Liver (tissue), 9 donors: ENCODE data around the gene GNB5. TPM values are rescaled to one million over a fixed set of nuclear protein-coding genes. Genes with fewer than 3 reads are reported as not detected.

ENCODE experiments used
- DNase-seq: peaks from one replicate; pipeline ENCODE4 v3.0.0-alpha.2; 2017; ENCODE audit warnings: low spot score
- H3K27ac ChIP-seq, 2 donors: one replicate each; pipeline ENCODE4 v1.7.0; 2013; ENCODE audit warnings: inconsistent platforms in 2 of 2, low read length in 2 of 2, control low read depth in 1 of 2, low read depth in 1 of 2, mild to moderate bottlenecking in 1 of 2
- H3K27me3 ChIP-seq, 4 donors: one replicate each; pipeline versions ENCODE4 v1.6.1 to v1.7.0; 2013; ENCODE audit warnings: low read length in 3 of 4, inconsistent platforms in 1 of 4, mild to moderate bottlenecking in 1 of 4, moderate library complexity in 1 of 4; ENCODE audit not compliant: control insufficient read depth in 4 of 4, insufficient read depth in 4 of 4
- H3K36me3 ChIP-seq, 4 donors: one replicate each; pipeline versions ENCODE4 v1.6.1 to v1.7.0; 2013; ENCODE audit warnings: low read length in 3 of 4, mild to moderate bottlenecking in 3 of 4, low read depth in 1 of 4, moderate library complexity in 1 of 4; ENCODE audit not compliant: control insufficient read depth in 4 of 4, insufficient read depth in 3 of 4
- H3K4me1 ChIP-seq, 4 donors: one replicate each; pipeline versions ENCODE4 v1.6.1 to v1.7.0; 2013; ENCODE audit warnings: low read length in 3 of 4, mild to moderate bottlenecking in 3 of 4, moderate library complexity in 1 of 4; ENCODE audit not compliant: control insufficient read depth in 4 of 4, insufficient read depth in 4 of 4
- H3K4me3 ChIP-seq, 3 donors: one replicate each; pipeline versions ENCODE4 v1.6.1 to v1.7.0; 2013; ENCODE audit warnings: low read length in 3 of 3, control low read depth in 1 of 3, low read depth in 1 of 3, mild to moderate bottlenecking in 1 of 3
- H3K9ac ChIP-seq, 2 donors: one replicate each; pipeline ENCODE4 v1.7.0; 2013; ENCODE audit warnings: low read length in 2 of 2, mild to moderate bottlenecking in 2 of 2, moderate library complexity in 2 of 2, control low read depth in 1 of 2, low read depth in 1 of 2
- H3K9me3 ChIP-seq, 4 donors: one replicate each; pipeline versions ENCODE4 v1.6.1 to v1.7.0; 2013; ENCODE audit warnings: low read length in 3 of 4; ENCODE audit not compliant: control insufficient read depth in 4 of 4
- EGR1 ChIP-seq, 2 donors: IDR thresholded peaks; 2 replicates each; pipeline ENCODE4 v1.6.1; 2016 to 2018; ENCODE audit warnings: antibody characterized with exemption in 2 of 2, low read depth in 2 of 2
- FOXA1 ChIP-seq: IDR thresholded peaks from 2 replicates; pipeline ENCODE4 v1.6.1; 2016; ENCODE audit warnings: antibody characterized with exemption
- FOXA2 ChIP-seq: IDR thresholded peaks from 2 replicates; pipeline ENCODE4 v1.6.1; 2016; ENCODE audit warnings: antibody characterized with exemption
- GABPA ChIP-seq, 2 donors: IDR thresholded peaks in 1 of 2; conservative IDR thresholded peaks in 1 of 2; 2 replicates each; pipeline ENCODE4 v1.6.1; 2016; ENCODE audit warnings: antibody characterized with exemption in 2 of 2, mild to moderate bottlenecking in 1 of 2, moderate library complexity in 1 of 2
- HNF4A ChIP-seq, 2 donors: conservative IDR thresholded peaks; 2 replicates each; pipeline ENCODE4 v1.6.1; 2016; ENCODE audit warnings: antibody characterized with exemption in 2 of 2, mild to moderate bottlenecking in 2 of 2
- HNF4G ChIP-seq: IDR thresholded peaks from 2 replicates; pipeline ENCODE4 v1.6.1; 2016; ENCODE audit warnings: antibody characterized with exemption
- JUND ChIP-seq, 2 donors: IDR thresholded peaks; 2 replicates each; pipeline ENCODE4 v1.6.1; 2016; ENCODE audit warnings: antibody characterized with exemption in 2 of 2
- RAD21 ChIP-seq, 2 donors: IDR thresholded peaks; 2 replicates each; pipeline ENCODE4 v1.6.1; 2016; ENCODE audit warnings: antibody characterized with exemption in 2 of 2, mild to moderate bottlenecking in 2 of 2
- RXRA ChIP-seq, 2 donors: IDR thresholded peaks; 2 replicates each; pipeline ENCODE4 v1.6.1; 2017 to 2018; ENCODE audit warnings: antibody characterized with exemption in 2 of 2, mild to moderate bottlenecking in 1 of 2
- SP1 ChIP-seq: IDR thresholded peaks from 2 replicates; pipeline ENCODE4 v1.6.1; 2018; ENCODE audit warnings: antibody characterized with exemption, mild to moderate bottlenecking
- TAF1 ChIP-seq: conservative IDR thresholded peaks from 2 replicates; pipeline ENCODE4 v1.6.1; 2016; ENCODE audit warnings: antibody characterized with exemption, mild to moderate bottlenecking
- YY1 ChIP-seq: IDR thresholded peaks from 2 replicates; pipeline ENCODE4 v1.6.1; 2016; ENCODE audit warnings: antibody characterized with exemption, mild to moderate bottlenecking
- WGBS: extraction: QIAGEN DNeasy Blood & Tissue Kit; methylation state at CpG from one replicate; pipeline ENCODE4 v1.1.7; 2013; 5-methylcytosine and 5-hydroxymethylcytosine counted together
- polyA plus RNA-seq, 2 donors: library from polyadenylated mRNA; stranded (reverse) in 1 of 2; unstranded in 1 of 2; fragments of 200-250 nt in 1 of 2; fragments of >200 nt in 1 of 2; fragmentation: Nextera tagmentation in 1 of 2; extraction: Ambion mirVana in 1 of 2; gene quantifications; one replicate each; pipeline versions ENCODE4 v1.2.1 to v1.2.3, GENCODE V29; 2013 to 2015
- total RNA-seq, 2 donors: library from RNA; depleted of rRNA; stranded (reverse); fragments of >200 nt; gene quantifications; one replicate each; pipeline ENCODE4 v1.2.3, GENCODE V29; 2014
- TF ChIP-seq, protein P1 (sequence below): IDR thresholded peaks from 2 replicates; pipeline ENCODE4 v1.6.1; 2016; ENCODE audit warnings: antibody characterized with exemption, mild to moderate bottlenecking
- TF ChIP-seq, protein P2 (sequence below): fragments of 150-350 bp; IDR thresholded peaks from 2 replicates; pipeline ENCODE4 v1.5.1; 2017; ENCODE audit warnings: improper control_type of control experiment, low read depth, low read length; ENCODE audit not compliant: missing input control
- TF ChIP-seq, protein P3 (sequence below): IDR thresholded peaks from 2 replicates; pipeline ENCODE4 v1.6.1; 2016; ENCODE audit warnings: antibody characterized with exemption
- TF ChIP-seq, protein P4 (sequence below): IDR thresholded peaks from 2 replicates; pipeline ENCODE4 v1.6.1; 2016; ENCODE audit warnings: antibody characterized with exemption
- donor health status: healthy.
- donor health status: healthy.
- donor health status: healthy.
- donor health status: healthy.
- donor health status: healthy.

GNB5 gene
- total and polyA plus RNA-seq, 4 donors, result 13.7 to 19.2 (median 15.7) TPM

DNA sequence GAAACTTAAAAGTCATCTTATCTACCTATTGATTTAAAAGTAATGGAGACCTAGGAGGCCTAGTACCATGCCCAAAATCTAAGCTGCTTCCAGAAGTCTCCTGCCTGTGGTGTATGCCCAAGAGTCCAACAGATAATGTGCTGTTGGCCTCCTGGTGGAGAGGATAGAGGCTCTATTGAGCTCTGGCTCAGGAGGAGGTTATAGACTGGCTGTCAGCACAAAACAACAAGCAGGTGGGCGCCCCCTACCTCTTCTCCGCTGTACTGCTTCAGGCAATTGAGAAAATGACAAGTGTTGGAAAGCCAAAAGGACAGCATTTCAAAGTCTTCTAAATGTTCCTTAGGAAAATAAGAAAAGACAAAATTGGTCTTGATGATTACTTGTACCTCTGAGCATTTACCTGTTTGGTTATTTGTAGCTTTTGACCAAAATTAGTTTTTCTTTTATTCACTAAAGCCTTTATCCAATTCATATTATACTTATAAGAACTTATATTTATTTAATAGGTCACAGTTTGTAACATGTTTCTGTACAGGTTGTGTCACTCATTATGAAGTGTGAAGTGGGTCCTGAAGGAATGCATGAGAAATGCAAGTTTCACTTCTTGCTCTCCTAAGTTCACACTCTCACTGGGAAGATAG lies 17.2 kb upstream of the GNB5 start:
- WGBS, result 54% methylated on average over 2 of the region's 2 CpGs
- H3K27me3 ChIP-seq, result no peaks in the 10 kb centered on the region
- DNase-seq, result peak; percentile 63
- H3K27ac ChIP-seq, result no peak overlapping the region
- no peak overlapping the region for H3K4me3 ChIP-seq
- H3K4me1 ChIP-seq, result peaks cover 0 to 2% (median 0%) of the 10 kb centered on the region in 4 donors
- H3K9ac ChIP-seq, result no peak overlapping the region
- no peaks in the 10 kb centered on the region for H3K9me3 ChIP-seq
- TF ChIP-seq, protein P1, sequence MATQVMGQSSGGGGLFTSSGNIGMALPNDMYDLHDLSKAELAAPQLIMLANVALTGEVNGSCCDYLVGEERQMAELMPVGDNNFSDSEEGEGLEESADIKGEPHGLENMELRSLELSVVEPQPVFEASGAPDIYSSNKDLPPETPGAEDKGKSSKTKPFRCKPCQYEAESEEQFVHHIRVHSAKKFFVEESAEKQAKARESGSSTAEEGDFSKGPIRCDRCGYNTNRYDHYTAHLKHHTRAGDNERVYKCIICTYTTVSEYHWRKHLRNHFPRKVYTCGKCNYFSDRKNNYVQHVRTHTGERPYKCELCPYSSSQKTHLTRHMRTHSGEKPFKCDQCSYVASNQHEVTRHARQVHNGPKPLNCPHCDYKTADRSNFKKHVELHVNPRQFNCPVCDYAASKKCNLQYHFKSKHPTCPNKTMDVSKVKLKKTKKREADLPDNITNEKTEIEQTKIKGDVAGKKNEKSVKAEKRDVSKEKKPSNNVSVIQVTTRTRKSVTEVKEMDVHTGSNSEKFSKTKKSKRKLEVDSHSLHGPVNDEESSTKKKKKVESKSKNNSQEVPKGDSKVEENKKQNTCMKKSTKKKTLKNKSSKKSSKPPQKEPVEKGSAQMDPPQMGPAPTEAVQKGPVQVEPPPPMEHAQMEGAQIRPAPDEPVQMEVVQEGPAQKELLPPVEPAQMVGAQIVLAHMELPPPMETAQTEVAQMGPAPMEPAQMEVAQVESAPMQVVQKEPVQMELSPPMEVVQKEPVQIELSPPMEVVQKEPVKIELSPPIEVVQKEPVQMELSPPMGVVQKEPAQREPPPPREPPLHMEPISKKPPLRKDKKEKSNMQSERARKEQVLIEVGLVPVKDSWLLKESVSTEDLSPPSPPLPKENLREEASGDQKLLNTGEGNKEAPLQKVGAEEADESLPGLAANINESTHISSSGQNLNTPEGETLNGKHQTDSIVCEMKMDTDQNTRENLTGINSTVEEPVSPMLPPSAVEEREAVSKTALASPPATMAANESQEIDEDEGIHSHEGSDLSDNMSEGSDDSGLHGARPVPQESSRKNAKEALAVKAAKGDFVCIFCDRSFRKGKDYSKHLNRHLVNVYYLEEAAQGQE, result no peak
- no peak for TF ChIP-seq GABPA (IDR thresholded peaks at IDR 0.05 in 1 of 2, conservative IDR thresholded peaks at IDR 0.05 in 1 of 2)
- no peak for TF ChIP-seq TAF1
- TF ChIP-seq HNF4A (conservative IDR thresholded peaks at IDR 0.05), result peak in 1 of 2 donors; percentile 39
- peak; percentile 75 to 87 for TF ChIP-seq RAD21 (IDR thresholded peaks at IDR 0.05)
- TF ChIP-seq YY1, result no peak
- peak in 1 of 2 donors; percentile 37 for TF ChIP-seq RXRA (IDR thresholded peaks at IDR 0.05)
- TF ChIP-seq JUND (IDR thresholded peaks at IDR 0.05), result no peak
- TF ChIP-seq EGR1 (IDR thresholded peaks at IDR 0.05; ENCODE audit: low read depth in 2 of 2), result no peak
- TF ChIP-seq SP1, result no peak
- TF ChIP-seq FOXA1, result no peak
- TF ChIP-seq, protein P2, sequence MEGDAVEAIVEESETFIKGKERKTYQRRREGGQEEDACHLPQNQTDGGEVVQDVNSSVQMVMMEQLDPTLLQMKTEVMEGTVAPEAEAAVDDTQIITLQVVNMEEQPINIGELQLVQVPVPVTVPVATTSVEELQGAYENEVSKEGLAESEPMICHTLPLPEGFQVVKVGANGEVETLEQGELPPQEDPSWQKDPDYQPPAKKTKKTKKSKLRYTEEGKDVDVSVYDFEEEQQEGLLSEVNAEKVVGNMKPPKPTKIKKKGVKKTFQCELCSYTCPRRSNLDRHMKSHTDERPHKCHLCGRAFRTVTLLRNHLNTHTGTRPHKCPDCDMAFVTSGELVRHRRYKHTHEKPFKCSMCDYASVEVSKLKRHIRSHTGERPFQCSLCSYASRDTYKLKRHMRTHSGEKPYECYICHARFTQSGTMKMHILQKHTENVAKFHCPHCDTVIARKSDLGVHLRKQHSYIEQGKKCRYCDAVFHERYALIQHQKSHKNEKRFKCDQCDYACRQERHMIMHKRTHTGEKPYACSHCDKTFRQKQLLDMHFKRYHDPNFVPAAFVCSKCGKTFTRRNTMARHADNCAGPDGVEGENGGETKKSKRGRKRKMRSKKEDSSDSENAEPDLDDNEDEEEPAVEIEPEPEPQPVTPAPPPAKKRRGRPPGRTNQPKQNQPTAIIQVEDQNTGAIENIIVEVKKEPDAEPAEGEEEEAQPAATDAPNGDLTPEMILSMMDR, result peak; percentile 77
- TF ChIP-seq, protein P3, sequence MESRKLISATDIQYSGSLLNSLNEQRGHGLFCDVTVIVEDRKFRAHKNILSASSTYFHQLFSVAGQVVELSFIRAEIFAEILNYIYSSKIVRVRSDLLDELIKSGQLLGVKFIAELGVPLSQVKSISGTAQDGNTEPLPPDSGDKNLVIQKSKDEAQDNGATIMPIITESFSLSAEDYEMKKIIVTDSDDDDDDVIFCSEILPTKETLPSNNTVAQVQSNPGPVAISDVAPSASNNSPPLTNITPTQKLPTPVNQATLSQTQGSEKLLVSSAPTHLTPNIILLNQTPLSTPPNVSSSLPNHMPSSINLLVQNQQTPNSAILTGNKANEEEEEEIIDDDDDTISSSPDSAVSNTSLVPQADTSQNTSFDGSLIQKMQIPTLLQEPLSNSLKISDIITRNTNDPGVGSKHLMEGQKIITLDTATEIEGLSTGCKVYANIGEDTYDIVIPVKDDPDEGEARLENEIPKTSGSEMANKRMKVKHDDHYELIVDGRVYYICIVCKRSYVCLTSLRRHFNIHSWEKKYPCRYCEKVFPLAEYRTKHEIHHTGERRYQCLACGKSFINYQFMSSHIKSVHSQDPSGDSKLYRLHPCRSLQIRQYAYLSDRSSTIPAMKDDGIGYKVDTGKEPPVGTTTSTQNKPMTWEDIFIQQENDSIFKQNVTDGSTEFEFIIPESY, result no peak
- TF ChIP-seq, protein P4, sequence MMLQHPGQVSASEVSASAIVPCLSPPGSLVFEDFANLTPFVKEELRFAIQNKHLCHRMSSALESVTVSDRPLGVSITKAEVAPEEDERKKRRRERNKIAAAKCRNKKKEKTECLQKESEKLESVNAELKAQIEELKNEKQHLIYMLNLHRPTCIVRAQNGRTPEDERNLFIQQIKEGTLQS, result no peak
- TF ChIP-seq HNF4G, result peak; percentile 18
- no peak for TF ChIP-seq FOXA2
- H3K36me3 ChIP-seq, result peaks cover 4 to 10% (median 9%) of the 10 kb centered on the region in 4 donors
